Keratinocyte (primary cell): ENCODE measurements around the gene ENDOU.

Experiments
- CTCF ChIP-seq, 3 experiments: IDR thresholded peaks in 1 of 3; conservative IDR thresholded peaks in 1 of 3; optimal IDR thresholded peaks in 1 of 3; 2 replicates in 2 of 3; 3 replicates in 1 of 3; pipeline versions ENCODE3 to v1.5.1; 2011; ENCODE audit warnings: low read length in 3 of 3, mild to moderate bottlenecking in 3 of 3, moderate library complexity in 2 of 3, control low read depth in 1 of 3, inconsistent platforms in 1 of 3; ENCODE audit not compliant: insufficient read depth in 2 of 3; ENCODE audit errors: extremely low read depth in 1 of 3
- EZH2 ChIP-seq: IDR thresholded peaks from one replicate; pipeline ENCODE4 v1.6.1; 2012; ENCODE audit warnings: inconsistent platforms, mild to moderate bottlenecking, low read length, moderate library complexity

DNA sequence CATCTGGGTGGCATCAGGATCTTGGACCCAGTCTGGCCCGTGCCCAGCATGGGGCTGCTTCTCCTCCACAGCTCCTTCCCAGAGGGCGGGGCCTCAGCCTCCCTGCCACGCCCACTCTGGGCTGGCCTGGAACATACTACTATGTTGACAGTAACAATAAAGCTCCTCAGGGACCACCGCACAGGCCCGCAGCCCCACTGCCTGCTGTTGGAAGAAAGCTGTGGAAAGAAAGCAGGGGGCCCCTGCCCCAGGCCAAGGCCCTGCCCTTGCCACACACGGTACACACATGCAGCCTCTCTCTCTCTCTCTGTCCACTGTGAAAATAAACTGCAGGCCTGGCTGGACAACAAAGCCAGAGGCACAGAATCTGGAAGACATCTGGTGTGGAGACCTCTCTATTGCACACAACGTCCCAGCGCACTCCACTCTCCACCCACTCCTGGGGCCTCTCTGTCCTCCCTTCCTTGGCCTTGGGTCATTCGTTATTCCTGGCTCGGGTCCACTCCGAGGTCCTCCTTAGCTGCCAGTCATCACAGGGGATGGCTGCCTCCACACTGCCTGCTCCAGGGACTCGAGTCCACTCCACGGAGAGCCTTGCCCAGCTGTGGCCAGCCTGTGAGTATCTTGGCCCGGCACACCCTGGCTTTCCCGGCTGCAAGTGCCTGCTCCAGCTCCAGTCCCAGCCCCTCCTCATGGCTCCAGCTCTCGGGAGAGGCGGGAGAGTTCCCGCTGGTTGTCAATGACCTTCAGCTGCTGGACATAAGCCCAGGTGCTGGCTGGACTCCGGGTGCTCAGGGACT lies 11.8 kb upstream of the ENDOU start:
- TF ChIP-seq CTCF (optimal IDR thresholded peaks at IDR 0.05 in 1 of 3, IDR thresholded peaks at IDR 0.05 in 1 of 3, conservative IDR thresholded peaks at IDR 0.05 in 1 of 3; ENCODE audit: extremely low read depth in 1 of 3, insufficient read depth in 2 of 3, low read length in 3 of 3) (no peak), EZH2 (no peak)
